ENCODE data around the gene B9D1.
A peak's percentile ranks its signal among the peaks of the same experiment; 100 is the strongest.

B9D1 gene

DNA sequence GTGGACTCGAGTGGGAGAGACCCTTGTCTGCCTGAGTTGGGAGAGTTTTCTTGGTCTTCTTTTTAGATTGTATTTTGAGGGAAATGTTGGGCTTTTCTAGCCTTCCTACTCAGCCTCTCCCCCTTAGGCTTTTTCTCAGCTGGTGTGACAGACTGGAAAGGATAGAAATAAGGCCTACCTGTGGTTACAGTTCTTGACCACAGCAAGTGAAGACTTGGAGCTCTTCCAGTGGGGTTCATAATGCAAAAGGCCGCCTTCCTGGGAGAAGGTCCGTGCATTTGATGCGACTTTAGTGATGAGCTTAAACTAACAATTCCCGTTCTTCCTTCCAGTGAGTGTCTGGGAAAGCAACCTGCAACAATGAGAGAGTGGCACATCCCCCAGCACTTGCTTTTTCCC lies 56.8 kb downstream of the B9D1 start:
- peaks cover 68% of the 10 kb centered on the region for H3K27me3 ChIP-seq (ENCODE audit: control insufficient read depth, low read length)
- peaks cover 27% of the 10 kb centered on the region for H4K20me1 ChIP-seq (ENCODE audit: control insufficient read depth, insufficient read depth, low read depth, low read length)
- 0 out of 2 replicates have a peak overlapping the region, but pooled peaks have one; percentile 4 for H3K27ac ChIP-seq (ENCODE audit: low read depth, low read length)
- H3K4me3 ChIP-seq (ENCODE audit: low read length), result peak overlapping the region; percentile 7; the same call in 1 of the 2 replicates
- no peaks in the 10 kb centered on the region for H3K36me3 ChIP-seq (ENCODE audit: control insufficient read depth, low read length)
- no peaks in the 10 kb centered on the region for H3K9me3 ChIP-seq (ENCODE audit: control insufficient read depth, insufficient read depth, low read length)
- H3K79me2 ChIP-seq (ENCODE audit: control insufficient read depth, low read length), result no peaks in the 10 kb centered on the region
- no peaks in the 10 kb centered on the region for H3K9me2 ChIP-seq (replicated peaks; ENCODE audit: control insufficient read depth, low read length)
- peaks cover 67% of the 10 kb centered on the region for H3K4me1 ChIP-seq (ENCODE audit: control insufficient read depth, low read length)
- peak overlapping the region; percentile 69 for H3K4me2 ChIP-seq (ENCODE audit: low read length)
- peaks cover 15% of the 10 kb centered on the region; the same call in 1 of the 2 replicates for H3F3A ChIP-seq (ENCODE audit: control insufficient read depth, insufficient read depth)
- TF ChIP-seq, protein P1, sequence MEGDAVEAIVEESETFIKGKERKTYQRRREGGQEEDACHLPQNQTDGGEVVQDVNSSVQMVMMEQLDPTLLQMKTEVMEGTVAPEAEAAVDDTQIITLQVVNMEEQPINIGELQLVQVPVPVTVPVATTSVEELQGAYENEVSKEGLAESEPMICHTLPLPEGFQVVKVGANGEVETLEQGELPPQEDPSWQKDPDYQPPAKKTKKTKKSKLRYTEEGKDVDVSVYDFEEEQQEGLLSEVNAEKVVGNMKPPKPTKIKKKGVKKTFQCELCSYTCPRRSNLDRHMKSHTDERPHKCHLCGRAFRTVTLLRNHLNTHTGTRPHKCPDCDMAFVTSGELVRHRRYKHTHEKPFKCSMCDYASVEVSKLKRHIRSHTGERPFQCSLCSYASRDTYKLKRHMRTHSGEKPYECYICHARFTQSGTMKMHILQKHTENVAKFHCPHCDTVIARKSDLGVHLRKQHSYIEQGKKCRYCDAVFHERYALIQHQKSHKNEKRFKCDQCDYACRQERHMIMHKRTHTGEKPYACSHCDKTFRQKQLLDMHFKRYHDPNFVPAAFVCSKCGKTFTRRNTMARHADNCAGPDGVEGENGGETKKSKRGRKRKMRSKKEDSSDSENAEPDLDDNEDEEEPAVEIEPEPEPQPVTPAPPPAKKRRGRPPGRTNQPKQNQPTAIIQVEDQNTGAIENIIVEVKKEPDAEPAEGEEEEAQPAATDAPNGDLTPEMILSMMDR (IDR thresholded peaks at IDR 0.05; ENCODE audit: low read depth, low read length, poor library complexity, severe bottlenecking), result no peak
- no peak for TF ChIP-seq EZH2phosphoT487 (IDR thresholded peaks at IDR 0.05; ENCODE audit: borderline replicate concordance, low read length)

- TF ChIP-seq, protein P1 (IDR thresholded peaks at IDR 0.05; ENCODE audit: low read depth, low read length, poor library complexity, severe bottlenecking), result no peak
- TF ChIP-seq EZH2phosphoT487 (IDR thresholded peaks at IDR 0.05; ENCODE audit: borderline replicate concordance, low read length), result no peak
Measured at GRCh38 chr17:19305256-19305655, 57.3 kb downstream of the B9D1 start.

DNA sequence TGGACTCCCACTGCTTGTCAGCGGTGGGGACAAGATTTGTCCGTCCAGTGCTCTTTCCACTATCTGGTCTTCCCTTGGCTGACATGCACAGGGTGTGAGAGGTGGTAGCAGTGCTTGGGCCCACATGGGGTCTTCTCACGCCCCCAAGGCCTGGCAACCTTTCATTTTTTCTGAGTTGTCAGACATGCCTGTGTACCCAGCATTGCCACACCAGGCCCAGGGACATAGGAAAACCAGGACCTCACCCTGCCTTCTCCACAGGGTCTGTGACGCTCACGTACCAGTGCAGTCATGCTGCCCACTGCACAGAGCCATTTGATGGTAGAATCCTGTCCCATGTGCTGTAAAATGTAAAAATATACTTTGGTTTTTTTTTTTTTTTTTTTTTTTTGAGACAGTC lies 57.8 kb downstream of the B9D1 start:
- H3K9me3 ChIP-seq (ENCODE audit: control insufficient read depth, insufficient read depth, low read length), result no peaks in the 10 kb centered on the region
- peaks cover 67% of the 10 kb centered on the region for H3K4me1 ChIP-seq (ENCODE audit: control insufficient read depth, low read length)
- peak overlapping the region; percentile 69; the same call in 1 of the 2 replicates for H3K4me2 ChIP-seq (ENCODE audit: low read length)
- no peak for TF ChIP-seq EZH2phosphoT487 (IDR thresholded peaks at IDR 0.05; ENCODE audit: borderline replicate concordance, low read length)
- TF ChIP-seq, protein P1 (IDR thresholded peaks at IDR 0.05; ENCODE audit: low read depth, low read length, poor library complexity, severe bottlenecking), result no peak
- H4K20me1 ChIP-seq (ENCODE audit: control insufficient read depth, insufficient read depth, low read depth, low read length), result peaks cover 25% of the 10 kb centered on the region
- H3K79me2 ChIP-seq (ENCODE audit: control insufficient read depth, low read length), result no peaks in the 10 kb centered on the region
- no peak overlapping the region for H3K27ac ChIP-seq (ENCODE audit: low read depth, low read length)
- no peaks in the 10 kb centered on the region for H3K9me2 ChIP-seq (replicated peaks; ENCODE audit: control insufficient read depth, low read length)
- H3K4me3 ChIP-seq (ENCODE audit: low read length), result no peak overlapping the region
- no peaks in the 10 kb centered on the region for H3K36me3 ChIP-seq (ENCODE audit: control insufficient read depth, low read length)
- H3K27me3 ChIP-seq (ENCODE audit: control insufficient read depth, low read length), result peaks cover 67% of the 10 kb centered on the region
- peaks cover 15% of the 10 kb centered on the region; the same call in 1 of the 2 replicates for H3F3A ChIP-seq (ENCODE audit: control insufficient read depth, insufficient read depth)

More at GRCh38 chr17:19305256-19305655, 57.3 kb downstream of the B9D1 start:
- H3K4me2 ChIP-seq (ENCODE audit: low read length), result peak overlapping the region; percentile 69
- peaks cover 15% of the 10 kb centered on the region; the same call in 1 of the 2 replicates for H3F3A ChIP-seq (ENCODE audit: control insufficient read depth, insufficient read depth)
- no peak overlapping the region for H3K27ac ChIP-seq (ENCODE audit: low read depth, low read length)
- H3K4me1 ChIP-seq (ENCODE audit: control insufficient read depth, low read length), result peaks cover 67% of the 10 kb centered on the region
- no peaks in the 10 kb centered on the region for H3K79me2 ChIP-seq (ENCODE audit: control insufficient read depth, low read length)
- H3K9me2 ChIP-seq (replicated peaks; ENCODE audit: control insufficient read depth, low read length), result no peaks in the 10 kb centered on the region
- no peaks in the 10 kb centered on the region for H3K36me3 ChIP-seq (ENCODE audit: control insufficient read depth, low read length)
- H3K9me3 ChIP-seq (ENCODE audit: control insufficient read depth, insufficient read depth, low read length), result no peaks in the 10 kb centered on the region
- H4K20me1 ChIP-seq (ENCODE audit: control insufficient read depth, insufficient read depth, low read depth, low read length), result peaks cover 27% of the 10 kb centered on the region
- H3K4me3 ChIP-seq (ENCODE audit: low read length), result no peak overlapping the region
- peaks cover 68% of the 10 kb centered on the region for H3K27me3 ChIP-seq (ENCODE audit: control insufficient read depth, low read length)
